GM23338 (cell line): ENCODE measurements around the gene VRK1. TPM values are rescaled to one million over a fixed set of nuclear protein-coding genes. Genes with fewer than 3 reads are reported as not detected.

Experiments
- ATAC-seq: fragments of 200-7000 bp; cut with Tn5 transposase; 3 replicates; pipeline ENCODE4 v1.9.1; 2020
- DNase-seq: peaks from one replicate; pipeline ENCODE4 v3.0.0-alpha.2; 2015; ENCODE audit warnings: low spot score
- H2AFZ ChIP-seq: fragments of 200-600 bp; sonication (generic); 2 replicates; pipeline ENCODE4 v1.8.0; 2016; ENCODE audit warnings: antibody characterized with exemption, mild to moderate bottlenecking, moderate library complexity
- H3F3A ChIP-seq: fragments of 200-600 bp; sonication (generic); replicated peaks from 2 replicates; pipeline ENCODE4 v1.8.0; 2017; ENCODE audit warnings: antibody characterized with exemption, mixed run types, low read depth
- H3K27ac ChIP-seq: fragments of 200-600 bp; sonication (generic); 2 replicates; pipeline ENCODE4 v1.6.1; 2016; ENCODE audit warnings: low read depth
- H3K27me3 ChIP-seq: fragments of 200-600 bp; sonication (generic); 2 replicates; pipeline ENCODE4 v1.8.0; 2016; ENCODE audit warnings: mild to moderate bottlenecking, mixed run types, moderate library complexity; ENCODE audit not compliant: insufficient read depth
- H3K36me3 ChIP-seq: fragments of 200-600 bp; sonication (generic); 2 replicates; pipeline ENCODE4 v1.8.0; 2016; ENCODE audit warnings: mild to moderate bottlenecking; ENCODE audit not compliant: insufficient read depth
- H3K4me1 ChIP-seq: fragments of 200-600 bp; sonication (generic); 2 replicates; pipeline ENCODE4 v1.8.0; 2016; ENCODE audit warnings: mild to moderate bottlenecking, moderate library complexity; ENCODE audit not compliant: insufficient read depth
- H3K4me2 ChIP-seq: fragments of 200-600 bp; sonication (generic); 2 replicates; pipeline ENCODE4 v1.7.1; 2017; ENCODE audit warnings: mixed run types
- H3K4me3 ChIP-seq: fragments of 200-600 bp; sonication (generic); 2 replicates; pipeline ENCODE4 v1.6.1; 2016; ENCODE audit warnings: mixed run types
- H3K79me2 ChIP-seq: fragments of 200-600 bp; sonication (generic); replicated peaks from 2 replicates; pipeline ENCODE4 v1.8.0; 2017; ENCODE audit warnings: mild to moderate bottlenecking; ENCODE audit not compliant: insufficient read depth
- H3K9me2 ChIP-seq: fragments of 200-600 bp; sonication (generic); 2 replicates; pipeline ENCODE4 v1.8.0; 2017; ENCODE audit not compliant: insufficient read depth
- H4K20me1 ChIP-seq: fragments of 200-600 bp; sonication (generic); replicated peaks from 2 replicates; pipeline ENCODE4 v1.8.0; 2017; ENCODE audit warnings: mild to moderate bottlenecking; ENCODE audit not compliant: insufficient read depth
- H3K27ac Mint-ChIP-seq: 2 replicates; pipeline ENCODE4 v1.8.0; 2020; ENCODE audit warnings: inconsistent platforms, mild to moderate bottlenecking, moderate library complexity, mixed read lengths
- H3K27me3 Mint-ChIP-seq: 3 replicates; pipeline ENCODE4 v1.8.0; 2022; ENCODE audit warnings: low read depth, mild to moderate bottlenecking, moderate library complexity, mixed read lengths, inconsistent platforms; ENCODE audit not compliant: insufficient read depth, poor library complexity
- H3K36me3 Mint-ChIP-seq: 3 replicates; pipeline ENCODE4 v1.8.0; 2021; ENCODE audit warnings: low read depth, mild to moderate bottlenecking, inconsistent platforms, moderate library complexity, mixed read lengths
- H3K4me1 Mint-ChIP-seq: 3 replicates; pipeline ENCODE4 v1.8.0; 2020; ENCODE audit warnings: mild to moderate bottlenecking, inconsistent platforms, mixed read lengths
- H3K4me3 Mint-ChIP-seq: 3 replicates; pipeline ENCODE4 v1.8.0; 2021; ENCODE audit warnings: moderate library complexity, mild to moderate bottlenecking, inconsistent platforms, mixed read lengths
- H3K9me3 Mint-ChIP-seq: 3 replicates; pipeline ENCODE4 v1.8.0; 2020; ENCODE audit warnings: moderate library complexity, mild to moderate bottlenecking, inconsistent platforms, mixed read lengths
- EZH2 ChIP-seq: fragments of 200-600 bp; sonication (generic); IDR thresholded peaks from one replicate; pipeline ENCODE4 v1.8.0; 2017; ENCODE audit warnings: antibody characterized with exemption, mild to moderate bottlenecking, low read depth; ENCODE audit not compliant: unreplicated experiment
- EZH2phosphoT487 ChIP-seq: fragments of 200-600 bp; sonication (generic); IDR thresholded peaks from one replicate; pipeline ENCODE4 v1.8.1; 2018; ENCODE audit warnings: antibody characterized with exemption; ENCODE audit not compliant: unreplicated experiment
- NANOG ChIP-seq: IDR thresholded peaks from 2 replicates; pipeline ENCODE4 v1.6.1; 2016; ENCODE audit warnings: antibody characterized with exemption, borderline replicate concordance
- ZNF114 ChIP-seq: fragments of 250-450 bp; sonication (Bioruptor Pico); IDR thresholded peaks from 2 replicates; pipeline ENCODE4 v1.5.0; 2020; ENCODE audit warnings: mild to moderate bottlenecking, moderate library complexity
- ZNF331 ChIP-seq: fragments of 250-450 bp; sonication (Bioruptor Pico); IDR thresholded peaks from 2 replicates; pipeline ENCODE4 v1.5.0; 2020; ENCODE audit warnings: low read depth, mild to moderate bottlenecking, moderate library complexity
- polyA plus RNA-seq: library from polyadenylated mRNA; unstranded; fragments of >200 nt; fragmentation: Nextera tagmentation; extraction: Ambion mirVana; gene quantifications from 2 replicates; pipeline ENCODE4 v1.2.1, GENCODE V29; 2016
- total RNA-seq: library from RNA; depleted of rRNA; stranded (reverse); fragments of >200 nt; shearing (Covaris generic); gene quantifications from 2 replicates; pipeline ENCODE4 v1.2.3, GENCODE V29; 2014
- TF ChIP-seq, protein P1 (sequence below): IDR thresholded peaks from one replicate; pipeline ENCODE4 v1.6.1; 2018; ENCODE audit warnings: antibody characterized with exemption; ENCODE audit not compliant: unreplicated experiment
- TF ChIP-seq, protein P2 (sequence below): fragments of 250-450 bp; sonication (Bioruptor Pico); IDR thresholded peaks from 2 replicates; pipeline ENCODE4 v1.5.0; 2020; ENCODE audit warnings: mild to moderate bottlenecking, moderate library complexity
- TF ChIP-seq, protein P3 (sequence below), 2 experiments: fragments of 200-600 bp in 1 of 2; sonication (generic) in 1 of 2; conservative IDR thresholded peaks; 2 replicates each; pipeline versions ENCODE4 v1.5.1 to v1.6.1; 2016 to 2017; ENCODE audit warnings: antibody characterized with exemption in 2 of 2, low read depth in 2 of 2, mild to moderate bottlenecking in 2 of 2, moderate library complexity in 1 of 2
- TF ChIP-seq, protein P4 (sequence below): IDR thresholded peaks from 2 replicates; pipeline ENCODE4 v1.6.1; 2016; ENCODE audit warnings: antibody characterized with exemption

The VRK1 gene
- total and polyA plus RNA-seq, 2 experiments from 2014 or later, result 83.8 to 119 TPM

DNA sequence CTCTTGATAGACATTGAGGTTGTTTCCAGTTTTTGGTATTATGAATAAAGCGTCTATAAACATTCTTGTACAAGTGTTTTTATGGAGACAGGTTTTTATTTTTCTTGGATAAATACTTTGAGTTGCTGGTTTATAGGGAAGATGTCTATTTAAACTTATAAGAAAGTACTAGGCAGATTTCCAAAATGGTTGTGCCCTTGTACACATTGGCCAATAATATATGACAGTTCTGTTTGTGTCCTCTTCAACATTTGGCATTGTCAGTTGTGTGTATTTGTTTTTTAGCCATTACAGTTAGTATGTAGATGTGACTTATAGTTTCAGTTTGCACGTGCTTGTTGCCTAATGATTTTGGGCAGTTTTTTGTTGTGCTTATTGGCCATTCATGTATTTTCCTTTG is 42.1 kb downstream of the VRK1 start:
- TF ChIP-seq, protein P1, sequence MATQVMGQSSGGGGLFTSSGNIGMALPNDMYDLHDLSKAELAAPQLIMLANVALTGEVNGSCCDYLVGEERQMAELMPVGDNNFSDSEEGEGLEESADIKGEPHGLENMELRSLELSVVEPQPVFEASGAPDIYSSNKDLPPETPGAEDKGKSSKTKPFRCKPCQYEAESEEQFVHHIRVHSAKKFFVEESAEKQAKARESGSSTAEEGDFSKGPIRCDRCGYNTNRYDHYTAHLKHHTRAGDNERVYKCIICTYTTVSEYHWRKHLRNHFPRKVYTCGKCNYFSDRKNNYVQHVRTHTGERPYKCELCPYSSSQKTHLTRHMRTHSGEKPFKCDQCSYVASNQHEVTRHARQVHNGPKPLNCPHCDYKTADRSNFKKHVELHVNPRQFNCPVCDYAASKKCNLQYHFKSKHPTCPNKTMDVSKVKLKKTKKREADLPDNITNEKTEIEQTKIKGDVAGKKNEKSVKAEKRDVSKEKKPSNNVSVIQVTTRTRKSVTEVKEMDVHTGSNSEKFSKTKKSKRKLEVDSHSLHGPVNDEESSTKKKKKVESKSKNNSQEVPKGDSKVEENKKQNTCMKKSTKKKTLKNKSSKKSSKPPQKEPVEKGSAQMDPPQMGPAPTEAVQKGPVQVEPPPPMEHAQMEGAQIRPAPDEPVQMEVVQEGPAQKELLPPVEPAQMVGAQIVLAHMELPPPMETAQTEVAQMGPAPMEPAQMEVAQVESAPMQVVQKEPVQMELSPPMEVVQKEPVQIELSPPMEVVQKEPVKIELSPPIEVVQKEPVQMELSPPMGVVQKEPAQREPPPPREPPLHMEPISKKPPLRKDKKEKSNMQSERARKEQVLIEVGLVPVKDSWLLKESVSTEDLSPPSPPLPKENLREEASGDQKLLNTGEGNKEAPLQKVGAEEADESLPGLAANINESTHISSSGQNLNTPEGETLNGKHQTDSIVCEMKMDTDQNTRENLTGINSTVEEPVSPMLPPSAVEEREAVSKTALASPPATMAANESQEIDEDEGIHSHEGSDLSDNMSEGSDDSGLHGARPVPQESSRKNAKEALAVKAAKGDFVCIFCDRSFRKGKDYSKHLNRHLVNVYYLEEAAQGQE, result no peak
- TF ChIP-seq EZH2 (no peak), EZH2phosphoT487 (no peak)
- peaks cover 34% of the 10 kb centered on the region for H3K79me2 ChIP-seq
- H3K36me3 ChIP-seq, result no peaks in the 10 kb centered on the region; the same call in 1 of the 2 replicates
- no peaks in the 10 kb centered on the region for H3K4me1 ChIP-seq
- H3F3A ChIP-seq, result no peaks in the 10 kb centered on the region
- H3K4me2 ChIP-seq, result no peak overlapping the region
- H3K27me3 ChIP-seq, result no peaks in the 10 kb centered on the region
- no peaks in the 10 kb centered on the region for H3K4me1 Mint-ChIP-seq
- H3K9me3 Mint-ChIP-seq, result no peaks in the 10 kb centered on the region
- no peak overlapping the region for H3K27ac ChIP-seq
- no peaks in the 10 kb centered on the region for H3K9me2 ChIP-seq
- H3K27ac Mint-ChIP-seq, result no peak overlapping the region
- H4K20me1 ChIP-seq, result no peaks in the 10 kb centered on the region; the same call in none of the 2 replicates
- DNase-seq (no peak), ATAC-seq (no peak)
- H2AFZ ChIP-seq, result no peak overlapping the region
- H3K36me3 Mint-ChIP-seq, result peaks cover 27% of the 10 kb centered on the region; the same call in 2 of the 3 replicates
- no peak overlapping the region for H3K4me3 Mint-ChIP-seq
- no peak overlapping the region for H3K4me3 ChIP-seq
- H3K27me3 Mint-ChIP-seq, result no peaks in the 10 kb centered on the region

DNA sequence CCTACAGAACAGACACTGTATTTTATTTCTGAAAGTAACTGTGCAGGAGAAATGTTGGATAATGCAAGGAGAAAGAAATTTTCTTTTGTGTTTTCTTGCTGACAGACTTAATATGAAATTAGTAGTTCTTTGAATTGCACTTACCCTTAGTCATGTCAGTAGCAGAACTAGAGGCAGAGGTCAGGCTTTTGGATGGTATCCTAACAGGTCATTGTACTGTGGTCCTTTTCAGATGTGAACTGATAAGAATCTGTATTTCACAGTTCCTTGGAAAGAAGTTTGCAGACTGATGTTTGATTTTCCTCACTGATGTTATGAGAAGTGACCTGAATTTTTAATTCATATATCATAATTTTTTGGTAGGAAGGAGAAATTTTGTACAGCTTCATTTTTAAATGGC is 46.0 kb downstream of the VRK1 start:
- no peaks in the 10 kb centered on the region for H3K9me3 Mint-ChIP-seq
- H3K36me3 Mint-ChIP-seq, result peaks cover 31% of the 10 kb centered on the region
- H3K79me2 ChIP-seq, result peaks cover 21% of the 10 kb centered on the region
- TF ChIP-seq, protein P2, sequence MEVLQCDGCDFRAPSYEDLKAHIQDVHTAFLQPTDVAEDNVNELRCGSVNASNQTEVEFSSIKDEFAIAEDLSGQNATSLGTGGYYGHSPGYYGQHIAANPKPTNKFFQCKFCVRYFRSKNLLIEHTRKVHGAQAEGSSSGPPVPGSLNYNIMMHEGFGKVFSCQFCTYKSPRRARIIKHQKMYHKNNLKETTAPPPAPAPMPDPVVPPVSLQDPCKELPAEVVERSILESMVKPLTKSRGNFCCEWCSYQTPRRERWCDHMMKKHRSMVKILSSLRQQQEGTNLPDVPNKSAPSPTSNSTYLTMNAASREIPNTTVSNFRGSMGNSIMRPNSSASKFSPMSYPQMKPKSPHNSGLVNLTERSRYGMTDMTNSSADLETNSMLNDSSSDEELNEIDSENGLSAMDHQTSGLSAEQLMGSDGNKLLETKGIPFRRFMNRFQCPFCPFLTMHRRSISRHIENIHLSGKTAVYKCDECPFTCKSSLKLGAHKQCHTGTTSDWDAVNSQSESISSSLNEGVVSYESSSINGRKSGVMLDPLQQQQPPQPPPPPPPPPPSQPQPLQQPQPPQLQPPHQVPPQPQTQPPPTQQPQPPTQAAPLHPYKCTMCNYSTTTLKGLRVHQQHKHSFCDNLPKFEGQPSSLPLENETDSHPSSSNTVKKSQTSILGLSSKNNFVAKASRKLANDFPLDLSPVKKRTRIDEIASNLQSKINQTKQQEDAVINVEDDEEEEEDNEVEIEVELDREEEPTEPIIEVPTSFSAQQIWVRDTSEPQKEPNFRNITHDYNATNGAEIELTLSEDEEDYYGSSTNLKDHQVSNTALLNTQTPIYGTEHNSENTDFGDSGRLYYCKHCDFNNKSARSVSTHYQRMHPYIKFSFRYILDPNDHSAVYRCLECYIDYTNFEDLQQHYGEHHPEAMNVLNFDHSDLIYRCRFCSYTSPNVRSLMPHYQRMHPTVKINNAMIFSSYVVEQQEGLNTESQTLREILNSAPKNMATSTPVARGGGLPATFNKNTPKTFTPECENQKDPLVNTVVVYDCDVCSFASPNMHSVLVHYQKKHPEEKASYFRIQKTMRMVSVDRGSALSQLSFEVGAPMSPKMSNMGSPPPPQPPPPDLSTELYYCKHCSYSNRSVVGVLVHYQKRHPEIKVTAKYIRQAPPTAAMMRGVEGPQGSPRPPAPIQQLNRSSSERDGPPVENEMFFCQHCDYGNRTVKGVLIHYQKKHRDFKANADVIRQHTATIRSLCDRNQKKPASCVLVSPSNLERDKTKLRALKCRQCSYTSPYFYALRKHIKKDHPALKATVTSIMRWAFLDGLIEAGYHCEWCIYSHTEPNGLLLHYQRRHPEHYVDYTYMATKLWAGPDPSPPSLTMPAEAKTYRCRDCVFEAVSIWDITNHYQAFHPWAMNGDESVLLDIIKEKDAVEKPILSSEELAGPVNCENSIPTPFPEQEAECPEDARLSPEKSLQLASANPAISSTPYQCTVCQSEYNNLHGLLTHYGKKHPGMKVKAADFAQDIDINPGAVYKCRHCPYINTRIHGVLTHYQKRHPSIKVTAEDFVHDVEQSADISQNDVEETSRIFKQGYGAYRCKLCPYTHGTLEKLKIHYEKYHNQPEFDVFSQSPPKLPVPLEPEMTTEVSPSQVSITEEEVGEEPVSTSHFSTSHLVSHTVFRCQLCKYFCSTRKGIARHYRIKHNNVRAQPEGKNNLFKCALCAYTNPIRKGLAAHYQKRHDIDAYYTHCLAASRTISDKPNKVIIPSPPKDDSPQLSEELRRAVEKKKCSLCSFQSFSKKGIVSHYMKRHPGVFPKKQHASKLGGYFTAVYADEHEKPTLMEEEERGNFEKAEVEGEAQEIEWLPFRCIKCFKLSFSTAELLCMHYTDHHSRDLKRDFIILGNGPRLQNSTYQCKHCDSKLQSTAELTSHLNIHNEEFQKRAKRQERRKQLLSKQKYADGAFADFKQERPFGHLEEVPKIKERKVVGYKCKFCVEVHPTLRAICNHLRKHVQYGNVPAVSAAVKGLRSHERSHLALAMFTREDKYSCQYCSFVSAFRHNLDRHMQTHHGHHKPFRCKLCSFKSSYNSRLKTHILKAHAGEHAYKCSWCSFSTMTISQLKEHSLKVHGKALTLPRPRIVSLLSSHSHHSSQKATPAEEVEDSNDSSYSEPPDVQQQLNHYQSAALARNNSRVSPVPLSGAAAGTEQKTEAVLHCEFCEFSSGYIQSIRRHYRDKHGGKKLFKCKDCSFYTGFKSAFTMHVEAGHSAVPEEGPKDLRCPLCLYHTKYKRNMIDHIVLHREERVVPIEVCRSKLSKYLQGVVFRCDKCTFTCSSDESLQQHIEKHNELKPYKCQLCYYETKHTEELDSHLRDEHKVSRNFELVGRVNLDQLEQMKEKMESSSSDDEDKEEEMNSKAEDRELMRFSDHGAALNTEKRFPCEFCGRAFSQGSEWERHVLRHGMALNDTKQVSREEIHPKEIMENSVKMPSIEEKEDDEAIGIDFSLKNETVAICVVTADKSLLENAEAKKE (CRISPR knock-in tag), result no peak
- TF ChIP-seq ZNF331 (CRISPR knock-in tag), result no peak
- TF ChIP-seq, protein P3, sequence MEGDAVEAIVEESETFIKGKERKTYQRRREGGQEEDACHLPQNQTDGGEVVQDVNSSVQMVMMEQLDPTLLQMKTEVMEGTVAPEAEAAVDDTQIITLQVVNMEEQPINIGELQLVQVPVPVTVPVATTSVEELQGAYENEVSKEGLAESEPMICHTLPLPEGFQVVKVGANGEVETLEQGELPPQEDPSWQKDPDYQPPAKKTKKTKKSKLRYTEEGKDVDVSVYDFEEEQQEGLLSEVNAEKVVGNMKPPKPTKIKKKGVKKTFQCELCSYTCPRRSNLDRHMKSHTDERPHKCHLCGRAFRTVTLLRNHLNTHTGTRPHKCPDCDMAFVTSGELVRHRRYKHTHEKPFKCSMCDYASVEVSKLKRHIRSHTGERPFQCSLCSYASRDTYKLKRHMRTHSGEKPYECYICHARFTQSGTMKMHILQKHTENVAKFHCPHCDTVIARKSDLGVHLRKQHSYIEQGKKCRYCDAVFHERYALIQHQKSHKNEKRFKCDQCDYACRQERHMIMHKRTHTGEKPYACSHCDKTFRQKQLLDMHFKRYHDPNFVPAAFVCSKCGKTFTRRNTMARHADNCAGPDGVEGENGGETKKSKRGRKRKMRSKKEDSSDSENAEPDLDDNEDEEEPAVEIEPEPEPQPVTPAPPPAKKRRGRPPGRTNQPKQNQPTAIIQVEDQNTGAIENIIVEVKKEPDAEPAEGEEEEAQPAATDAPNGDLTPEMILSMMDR (conservative IDR thresholded peaks at IDR 0.05; ENCODE audit: low read depth in 2 of 2), result no peak
- TF ChIP-seq EZH2phosphoT487, result no peak
- TF ChIP-seq, protein P4, sequence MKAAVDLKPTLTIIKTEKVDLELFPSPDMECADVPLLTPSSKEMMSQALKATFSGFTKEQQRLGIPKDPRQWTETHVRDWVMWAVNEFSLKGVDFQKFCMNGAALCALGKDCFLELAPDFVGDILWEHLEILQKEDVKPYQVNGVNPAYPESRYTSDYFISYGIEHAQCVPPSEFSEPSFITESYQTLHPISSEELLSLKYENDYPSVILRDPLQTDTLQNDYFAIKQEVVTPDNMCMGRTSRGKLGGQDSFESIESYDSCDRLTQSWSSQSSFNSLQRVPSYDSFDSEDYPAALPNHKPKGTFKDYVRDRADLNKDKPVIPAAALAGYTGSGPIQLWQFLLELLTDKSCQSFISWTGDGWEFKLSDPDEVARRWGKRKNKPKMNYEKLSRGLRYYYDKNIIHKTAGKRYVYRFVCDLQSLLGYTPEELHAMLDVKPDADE, result no peak
- TF ChIP-seq ZNF114 (CRISPR knock-in tag), result no peak
- TF ChIP-seq NANOG, result no peak

More for the DNA sequence above, 46.0 kb downstream of the VRK1 start:
- Mint-ChIP-seq H3K27me3 (no peaks in the 10 kb centered on the region), H3K4me1 (no peaks in the 10 kb centered on the region), H3K4me3 (no peak overlapping the region), H3K27ac (no peak overlapping the region)
- no peak for ATAC-seq
- H3K4me2 ChIP-seq, result no peak overlapping the region
- H4K20me1 ChIP-seq, result no peaks in the 10 kb centered on the region; the same call in 1 of the 2 replicates
- no peaks in the 10 kb centered on the region for H3K9me2 ChIP-seq
- H3K27ac ChIP-seq, result no peak overlapping the region
- H2AFZ ChIP-seq, result no peak overlapping the region
- no peak overlapping the region for H3K4me3 ChIP-seq
- DNase-seq, result no peak
- no peaks in the 10 kb centered on the region for H3K27me3 ChIP-seq
- no peaks in the 10 kb centered on the region for H3F3A ChIP-seq
- no peaks in the 10 kb centered on the region for H3K4me1 ChIP-seq
- peaks cover 8% of the 10 kb centered on the region; the same call in 1 of the 2 replicates for H3K36me3 ChIP-seq
